NCI-H446 (cell line): ENCODE data around the gene OR13F1.
"Not testable (repeated sequence)": the region's sequence is repeated elsewhere in the genome, so short reads cannot be mapped to it uniquely, and the experiment has no call there.

Source experiments
- DNase-seq, 2 experiments: peaks; one replicate each; lab custom pipeline; 2025; lab: John Stamatoyannopoulos, UW

OR13F1 gene, protein sequence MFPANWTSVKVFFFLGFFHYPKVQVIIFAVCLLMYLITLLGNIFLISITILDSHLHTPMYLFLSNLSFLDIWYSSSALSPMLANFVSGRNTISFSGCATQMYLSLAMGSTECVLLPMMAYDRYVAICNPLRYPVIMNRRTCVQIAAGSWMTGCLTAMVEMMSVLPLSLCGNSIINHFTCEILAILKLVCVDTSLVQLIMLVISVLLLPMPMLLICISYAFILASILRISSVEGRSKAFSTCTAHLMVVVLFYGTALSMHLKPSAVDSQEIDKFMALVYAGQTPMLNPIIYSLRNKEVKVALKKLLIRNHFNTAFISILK

GRCh38 chr9:104503963-104504362, at the start of gene OR13F1:
Gene OR13F1, plus strand, starts transcription at chr9:104504263. Its CDS starts 0 bp downstream, at chr9:104504263.
- DNase-seq = no peak

GRCh38 chr9:104456831-104457230, 47.2 kb upstream of the OR13F1 start:
- DNase-seq = no peak

DNA sequence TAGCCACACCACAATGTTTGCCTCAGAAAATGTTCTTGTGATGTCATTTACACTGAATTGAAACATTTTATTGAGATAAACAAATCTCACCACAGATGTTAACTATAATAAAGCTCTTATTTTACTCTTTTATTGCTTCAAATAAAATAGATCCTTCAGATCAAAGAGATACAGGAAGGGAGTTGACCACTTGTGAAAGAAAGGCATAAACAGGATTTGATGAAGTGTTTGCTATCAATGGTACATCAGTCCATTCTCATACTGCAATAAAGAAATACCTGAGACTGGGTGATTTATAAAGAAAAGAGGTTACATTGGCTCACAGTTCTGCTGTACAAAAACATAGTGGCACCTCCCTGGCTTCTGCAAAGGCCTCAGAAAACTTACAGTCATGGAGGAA, 40.2 kb upstream of the OR13F1 start:
- no peak for DNase-seq

GRCh38 chr9:104468261-104468660, 35.8 kb upstream of the OR13F1 start:
- DNase-seq = peak in 1 of 2 experiments; percentile 11

DNA sequence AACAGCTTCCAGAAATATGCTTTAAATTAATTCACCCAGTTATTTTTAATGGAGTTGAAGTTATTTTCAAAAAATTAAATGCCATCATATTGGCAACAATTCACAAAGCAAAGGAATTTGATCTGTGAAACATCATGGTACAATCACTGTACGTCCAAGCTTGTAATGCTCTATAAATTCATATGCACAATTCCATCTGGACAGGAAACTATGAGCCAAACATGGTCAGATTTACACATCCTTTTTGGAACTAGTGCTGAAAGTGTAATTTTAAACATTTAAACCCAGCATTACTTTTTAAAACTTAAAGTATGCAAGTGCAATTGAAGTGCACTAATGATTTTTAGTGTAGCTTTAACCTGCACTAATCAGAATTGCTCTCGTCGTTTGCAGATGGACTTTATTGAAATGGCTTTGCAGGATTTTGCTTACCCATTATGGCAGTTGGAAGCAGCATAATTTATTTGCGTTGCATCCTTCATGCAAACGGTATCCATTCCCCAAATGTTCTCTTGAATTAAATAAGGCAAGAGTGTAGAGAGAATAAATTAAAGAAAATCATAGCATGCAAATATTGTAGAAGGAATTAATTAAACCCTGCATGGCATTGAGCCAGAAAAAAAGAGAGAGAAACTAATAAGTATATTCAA, 21.0 kb upstream of the OR13F1 start:
- no peak for DNase-seq

DNA sequence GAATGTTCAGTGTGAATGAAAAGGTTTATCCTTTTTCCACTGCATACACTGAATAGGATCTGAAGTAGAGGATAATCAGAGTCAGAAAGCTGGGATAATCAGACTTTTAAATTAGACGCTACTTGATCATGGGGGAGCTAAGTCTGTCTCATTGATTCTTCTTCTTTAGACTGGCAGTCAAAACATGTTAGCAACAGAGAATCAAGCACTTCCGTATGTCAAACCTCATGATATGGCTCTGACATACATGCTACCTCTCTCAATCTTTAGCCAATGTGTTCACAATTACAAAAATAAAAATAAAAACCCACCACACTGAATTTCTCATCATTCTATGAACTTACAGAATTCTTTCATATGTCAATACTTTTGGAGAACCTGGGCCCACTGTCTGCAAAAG, 19.0 kb upstream of the OR13F1 start:
- DNase-seq = no peak

DNA sequence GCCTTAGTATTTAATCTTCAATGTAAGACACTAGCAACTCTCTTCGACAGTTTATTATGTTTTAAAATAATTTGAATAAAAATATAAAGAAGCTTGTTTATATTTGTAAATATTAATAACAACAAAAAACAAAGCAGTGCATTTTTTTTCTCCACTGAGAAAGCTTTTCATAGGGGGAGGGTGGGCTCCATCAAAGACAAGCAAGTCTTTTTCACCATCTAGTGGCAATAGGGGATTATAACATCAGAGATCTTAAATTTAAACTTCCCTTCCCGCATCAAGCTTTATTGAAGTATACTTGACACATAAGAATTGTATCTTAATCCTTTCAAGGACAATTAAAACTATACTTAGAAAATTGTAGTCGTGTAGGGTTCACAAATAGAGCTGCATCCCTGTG, 9.3 kb upstream of the OR13F1 start:
- peak; percentile 25 to 41 for DNase-seq

GRCh38 chr9:104503440-104503839, 623 bp upstream of the OR13F1 start:
- DNase-seq = no peak

DNA sequence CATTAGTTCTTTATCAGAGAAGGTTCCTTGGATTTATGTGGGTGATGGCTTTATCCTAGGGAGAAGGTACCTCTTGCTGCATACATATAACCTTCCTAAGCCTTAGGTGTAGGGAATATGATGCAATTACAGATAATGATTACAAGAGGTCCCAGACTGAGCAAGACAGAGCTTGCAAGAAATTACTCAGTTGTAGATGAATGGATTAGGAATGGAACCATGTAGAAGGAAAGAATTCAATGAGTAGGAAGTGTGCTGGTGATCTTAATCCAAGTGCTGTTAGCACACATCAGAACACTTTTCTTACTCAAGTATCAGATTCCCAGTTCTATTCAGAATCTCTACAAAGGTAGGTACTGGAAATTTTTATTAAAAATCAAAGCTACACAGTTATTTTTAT, 2.5 kb downstream of the OR13F1 start:
- DNase-seq = no peak

- DNase-seq = no peak
Measured at GRCh38 chr9:104514901-104515300, 10.8 kb downstream of the OR13F1 start.

DNA sequence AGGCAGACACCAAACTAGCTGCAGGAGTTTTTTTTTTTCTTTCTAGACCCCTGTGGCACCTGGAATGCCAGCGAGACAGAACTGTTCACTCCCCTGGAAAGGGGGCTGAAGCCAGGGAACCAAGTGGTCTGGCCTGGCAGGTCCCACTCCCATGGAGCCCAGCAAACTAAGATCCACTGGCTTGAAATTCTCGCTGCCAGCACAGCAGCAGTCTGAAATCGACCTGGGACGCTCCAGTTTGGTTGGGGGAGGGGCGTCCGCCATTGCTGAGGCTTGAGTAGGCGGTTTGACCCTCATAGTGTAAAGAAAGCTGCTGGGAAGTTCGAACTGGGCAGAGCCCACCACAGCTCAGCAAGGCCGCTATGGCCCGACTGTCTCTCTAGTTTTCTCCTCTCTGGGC, 16.2 kb downstream of the OR13F1 start:
- DNase-seq = not testable (repeated sequence)

DNA sequence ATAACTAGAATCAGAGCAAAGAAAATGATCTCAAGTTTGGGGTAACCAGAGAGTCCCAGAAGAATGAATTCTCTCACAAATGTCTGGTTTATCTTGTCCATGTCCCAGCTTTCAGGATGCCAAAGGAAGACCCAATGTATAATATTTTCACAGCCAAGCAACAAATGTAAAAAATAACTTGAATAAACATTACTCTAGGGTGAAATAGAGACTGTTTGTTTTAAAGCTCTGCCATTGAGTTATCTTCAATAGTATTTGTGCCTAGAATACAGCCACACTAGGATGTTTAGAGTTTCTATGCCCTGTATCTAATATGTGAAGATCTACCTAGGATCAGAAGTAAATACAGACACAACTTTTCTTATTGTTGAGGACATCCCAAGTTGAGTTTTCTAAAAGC, 23.0 kb downstream of the OR13F1 start, which contains the start of gene OR13C4:
Gene OR13C4, minus strand, starts transcription at position 101 of the 400 bp plus-strand sequence. Its CDS starts 0 bp downstream, at position 101.
- DNase-seq = no peak

- no peak for DNase-seq
Measured at GRCh38 chr9:104536756-104537155, 32.7 kb downstream of the OR13F1 start, which contains the start of gene OR13C3. Gene OR13C3, minus strand, starts transcription at chr9:104536856. Its CDS starts 133 bp downstream, at chr9:104536723.

DNA sequence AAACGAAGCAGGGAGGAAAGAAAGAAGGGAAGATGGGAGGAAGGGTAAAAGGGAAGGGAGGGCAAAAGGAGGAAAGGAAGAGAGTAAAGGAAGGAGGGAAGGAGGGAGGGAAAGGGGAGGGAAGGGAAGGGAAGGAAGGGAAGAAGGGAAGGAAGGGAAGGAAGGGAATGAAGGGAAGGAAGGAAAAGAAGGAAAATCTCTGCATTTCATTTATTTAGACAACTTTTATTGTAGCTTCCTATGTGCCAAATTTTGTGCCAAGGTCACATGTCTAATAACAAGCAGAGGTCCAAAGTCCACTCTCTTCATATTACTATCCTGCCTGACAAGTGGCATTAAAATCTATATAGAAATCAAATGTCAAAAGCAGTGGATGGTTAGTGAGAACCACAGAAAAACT, 35.2 kb downstream of the OR13F1 start:
- DNase-seq = no peak

DNA sequence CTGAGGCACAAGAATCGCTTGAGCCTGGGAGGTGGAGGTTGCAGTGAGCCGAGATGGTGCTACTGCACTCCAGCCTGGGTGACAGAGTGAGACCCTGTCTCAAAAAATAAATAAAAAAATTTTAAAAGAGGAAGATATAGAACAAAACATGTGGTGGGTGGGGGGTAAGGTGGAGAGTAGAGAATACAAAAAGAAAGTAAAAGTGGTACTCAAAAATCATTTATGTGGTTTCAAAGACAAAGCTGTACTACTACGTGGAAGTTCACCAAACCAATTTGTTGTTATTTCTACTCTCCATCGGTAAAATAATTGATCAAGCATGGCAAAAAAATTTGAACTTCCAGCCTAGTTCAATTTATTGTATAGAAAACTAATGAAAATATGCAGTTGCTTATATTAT, 40.6 kb downstream of the OR13F1 start:
- no peak for DNase-seq

- DNase-seq = no peak
Measured at GRCh38 chr9:104553261-104553660, 49.2 kb downstream of the OR13F1 start.
